ENCODE data around the gene NTNG1.

Gene NTNG1

DNA sequence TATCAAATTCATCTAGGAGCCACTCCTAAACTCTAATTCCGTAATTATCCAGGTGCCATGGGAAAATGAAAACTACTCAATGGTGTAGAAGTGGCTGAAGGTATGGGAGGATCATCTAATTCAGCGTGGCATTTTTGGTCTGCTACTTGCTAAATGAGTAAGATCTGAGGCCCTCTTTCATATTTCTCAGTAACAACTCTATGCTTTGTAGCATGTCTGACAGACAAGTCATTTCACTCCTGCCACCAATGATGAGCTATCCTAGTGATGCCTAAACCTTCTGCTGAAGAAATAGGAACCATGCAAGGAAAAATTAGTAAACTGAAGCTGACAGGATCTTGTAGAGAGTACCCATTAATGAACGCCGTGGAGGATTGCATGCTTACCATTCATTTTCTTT lies 145.3 kb downstream of the NTNG1 start:
- TF ChIP-seq TAF1 (IDR thresholded peaks at IDR 0.05; ENCODE audit: borderline replicate concordance, insufficient read depth, low read length) (no peak), SIN3A (IDR thresholded peaks at IDR 0.05; ENCODE audit: borderline replicate concordance, insufficient read depth, low read length) (no peak)
- TF ChIP-seq, protein P1, sequence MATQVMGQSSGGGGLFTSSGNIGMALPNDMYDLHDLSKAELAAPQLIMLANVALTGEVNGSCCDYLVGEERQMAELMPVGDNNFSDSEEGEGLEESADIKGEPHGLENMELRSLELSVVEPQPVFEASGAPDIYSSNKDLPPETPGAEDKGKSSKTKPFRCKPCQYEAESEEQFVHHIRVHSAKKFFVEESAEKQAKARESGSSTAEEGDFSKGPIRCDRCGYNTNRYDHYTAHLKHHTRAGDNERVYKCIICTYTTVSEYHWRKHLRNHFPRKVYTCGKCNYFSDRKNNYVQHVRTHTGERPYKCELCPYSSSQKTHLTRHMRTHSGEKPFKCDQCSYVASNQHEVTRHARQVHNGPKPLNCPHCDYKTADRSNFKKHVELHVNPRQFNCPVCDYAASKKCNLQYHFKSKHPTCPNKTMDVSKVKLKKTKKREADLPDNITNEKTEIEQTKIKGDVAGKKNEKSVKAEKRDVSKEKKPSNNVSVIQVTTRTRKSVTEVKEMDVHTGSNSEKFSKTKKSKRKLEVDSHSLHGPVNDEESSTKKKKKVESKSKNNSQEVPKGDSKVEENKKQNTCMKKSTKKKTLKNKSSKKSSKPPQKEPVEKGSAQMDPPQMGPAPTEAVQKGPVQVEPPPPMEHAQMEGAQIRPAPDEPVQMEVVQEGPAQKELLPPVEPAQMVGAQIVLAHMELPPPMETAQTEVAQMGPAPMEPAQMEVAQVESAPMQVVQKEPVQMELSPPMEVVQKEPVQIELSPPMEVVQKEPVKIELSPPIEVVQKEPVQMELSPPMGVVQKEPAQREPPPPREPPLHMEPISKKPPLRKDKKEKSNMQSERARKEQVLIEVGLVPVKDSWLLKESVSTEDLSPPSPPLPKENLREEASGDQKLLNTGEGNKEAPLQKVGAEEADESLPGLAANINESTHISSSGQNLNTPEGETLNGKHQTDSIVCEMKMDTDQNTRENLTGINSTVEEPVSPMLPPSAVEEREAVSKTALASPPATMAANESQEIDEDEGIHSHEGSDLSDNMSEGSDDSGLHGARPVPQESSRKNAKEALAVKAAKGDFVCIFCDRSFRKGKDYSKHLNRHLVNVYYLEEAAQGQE (IDR thresholded peaks at IDR 0.05; ENCODE audit: insufficient read depth in 1 of 2, low read depth in 2 of 2, low read length in 2 of 2) = no peak

DNA sequence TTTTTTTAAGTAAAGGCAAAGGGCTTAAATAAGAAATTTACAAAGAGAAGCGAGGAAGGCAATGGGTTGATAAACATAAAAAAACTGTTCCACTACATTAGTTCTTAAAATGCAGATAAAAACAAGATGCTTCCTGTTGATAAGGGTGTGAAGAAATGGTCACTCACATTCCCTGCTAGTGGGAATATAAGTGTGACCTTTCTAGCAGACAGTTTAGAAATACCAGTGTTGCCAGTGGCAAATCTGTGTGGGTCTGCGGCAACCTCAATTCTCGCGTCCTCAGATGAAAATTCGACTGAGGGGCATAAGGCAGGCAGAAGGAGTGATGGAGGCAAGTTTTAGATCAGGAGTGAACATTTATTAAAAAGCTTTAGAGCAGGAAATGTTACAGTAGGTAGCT lies 151.1 kb downstream of the NTNG1 start:
- TF ChIP-seq POLR2AphosphoS5 (IDR thresholded peaks at IDR 0.05; ENCODE audit: low read depth, low read length) = no peak

DNA sequence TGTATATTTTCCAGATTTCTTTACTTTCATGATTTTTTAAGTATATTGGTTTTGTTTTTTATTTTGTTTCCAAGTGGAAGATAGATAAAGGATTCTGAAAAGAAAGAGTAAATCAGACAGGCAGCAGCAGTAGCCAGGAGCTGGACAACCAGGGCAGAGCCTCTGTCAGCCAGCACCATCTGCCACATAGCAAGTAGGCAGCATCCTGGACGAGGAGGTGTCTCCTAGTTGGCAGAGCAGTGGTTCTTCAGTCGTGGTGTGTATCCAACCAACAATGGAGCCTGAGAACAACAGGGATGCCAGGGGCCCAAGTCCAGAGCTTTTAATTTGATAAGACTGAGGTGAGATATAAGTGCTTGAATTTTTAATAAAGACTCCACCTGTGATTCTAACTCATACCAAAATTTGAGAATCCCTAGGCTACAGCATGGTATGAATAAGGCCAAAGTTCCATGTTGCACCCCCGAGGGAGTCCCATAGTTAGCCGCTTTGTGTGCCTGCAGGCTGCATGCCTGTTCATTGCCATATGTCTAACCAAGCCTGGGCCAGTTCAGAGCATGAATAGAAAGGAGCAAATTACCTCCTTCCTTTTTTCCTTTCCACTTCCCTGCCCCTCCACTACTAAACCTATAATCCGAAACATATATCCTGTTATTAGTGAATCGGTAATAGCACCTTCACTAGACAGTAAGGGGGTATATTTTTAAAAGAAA lies 153.2 kb downstream of the NTNG1 start:
- TF ChIP-seq SIN3A (IDR thresholded peaks at IDR 0.05; ENCODE audit: borderline replicate concordance, insufficient read depth, low read length) (no peak), FOXP2 (optimal IDR thresholded peaks at IDR 0.05; ENCODE audit: borderline replicate concordance, extremely low read depth, extremely low read length, insufficient read depth) (no peak), POLR2AphosphoS5 (IDR thresholded peaks at IDR 0.05; ENCODE audit: low read depth, low read length) (no peak), TAF1 (IDR thresholded peaks at IDR 0.05; ENCODE audit: borderline replicate concordance, insufficient read depth, low read length) (no peak)
- TF ChIP-seq, protein P1 (IDR thresholded peaks at IDR 0.05; ENCODE audit: insufficient read depth in 1 of 2, low read depth in 2 of 2, low read length in 2 of 2) = no peak

DNA sequence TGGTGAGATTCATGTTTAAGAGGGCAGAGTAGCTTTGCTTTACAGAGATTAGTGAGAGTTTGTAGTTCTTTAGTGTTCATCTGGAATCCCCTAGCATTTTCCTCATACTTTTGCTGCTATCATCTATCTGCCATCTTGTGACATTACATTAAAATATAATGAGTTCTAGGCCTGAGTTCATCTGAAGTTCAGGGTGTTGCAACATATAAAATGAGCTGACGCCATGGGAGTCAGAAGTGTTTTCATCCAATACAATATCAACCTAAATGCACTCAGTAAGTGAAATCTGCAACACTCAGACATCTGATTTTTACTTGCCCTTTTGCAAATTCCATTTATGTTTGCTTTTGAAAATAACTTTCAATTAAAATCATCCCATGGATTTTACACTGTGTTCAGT lies 153.8 kb downstream of the NTNG1 start:
- TF ChIP-seq POLR2AphosphoS5 (IDR thresholded peaks at IDR 0.05; ENCODE audit: low read depth, low read length) (no peak), SIN3A (IDR thresholded peaks at IDR 0.05; ENCODE audit: borderline replicate concordance, insufficient read depth, low read length) (no peak), TAF1 (IDR thresholded peaks at IDR 0.05; ENCODE audit: borderline replicate concordance, insufficient read depth, low read length) (no peak)
- TF ChIP-seq, protein P1 (IDR thresholded peaks at IDR 0.05; ENCODE audit: insufficient read depth in 1 of 2, low read depth in 2 of 2, low read length in 2 of 2) = no peak

DNA sequence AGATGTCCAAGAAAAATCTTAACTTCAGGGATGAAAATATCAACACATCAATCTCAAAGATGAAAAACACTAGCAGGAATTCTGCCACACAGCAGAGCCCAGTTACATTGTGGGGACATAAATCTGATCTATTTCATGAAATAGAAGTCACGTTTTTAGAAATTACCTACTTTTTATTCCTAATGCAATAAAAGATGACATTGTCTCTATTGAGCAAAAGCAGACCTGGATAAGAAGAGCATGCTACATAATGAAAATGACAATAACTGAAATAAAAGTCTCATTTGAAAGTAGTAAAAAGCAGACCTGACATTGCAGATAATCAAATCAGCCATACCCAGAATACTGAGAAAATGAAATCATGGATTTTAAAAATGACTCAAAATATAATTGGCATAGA lies 156.8 kb downstream of the NTNG1 start:
- no peak for TF ChIP-seq FOXP2 (optimal IDR thresholded peaks at IDR 0.05; ENCODE audit: borderline replicate concordance, extremely low read depth, extremely low read length, insufficient read depth)
- TF ChIP-seq SIN3A (IDR thresholded peaks at IDR 0.05; ENCODE audit: borderline replicate concordance, insufficient read depth, low read length) = no peak
- no peak for TF ChIP-seq POLR2AphosphoS5 (IDR thresholded peaks at IDR 0.05; ENCODE audit: low read depth, low read length)
- TF ChIP-seq, protein P1 (IDR thresholded peaks at IDR 0.05; ENCODE audit: insufficient read depth in 1 of 2, low read depth in 2 of 2, low read length in 2 of 2) = no peak
- TF ChIP-seq TAF1 (IDR thresholded peaks at IDR 0.05; ENCODE audit: borderline replicate concordance, insufficient read depth, low read length) = no peak
